Rectal smooth muscle tissue (tissue), 1 donor: ENCODE results near the gene MAP2K2.
A peak's percentile ranks its signal among the peaks of the same experiment; 100 is the strongest.

ENCODE experiments used
- H3K27ac ChIP-seq: one replicate; pipeline ENCODE4 v1.7.0; 2013; ENCODE audit warnings: low read depth, low read length, inconsistent platforms
- H3K27me3 ChIP-seq: one replicate; pipeline ENCODE4 v1.7.0; 2013; ENCODE audit warnings: low read length; ENCODE audit not compliant: control insufficient read depth, insufficient read depth
- H3K36me3 ChIP-seq: one replicate; pipeline ENCODE4 v1.7.0; 2013; ENCODE audit warnings: low read length; ENCODE audit not compliant: control insufficient read depth, insufficient read depth
- H3K4me1 ChIP-seq: one replicate; pipeline ENCODE4 v1.7.0; 2013; ENCODE audit warnings: low read length; ENCODE audit not compliant: control insufficient read depth, insufficient read depth
- H3K4me3 ChIP-seq: one replicate; pipeline ENCODE4 v1.7.0; 2013; ENCODE audit warnings: low read length
- H3K9ac ChIP-seq: one replicate; pipeline ENCODE4 v1.7.0; 2013; ENCODE audit warnings: low read length

The MAP2K2 gene

DNA sequence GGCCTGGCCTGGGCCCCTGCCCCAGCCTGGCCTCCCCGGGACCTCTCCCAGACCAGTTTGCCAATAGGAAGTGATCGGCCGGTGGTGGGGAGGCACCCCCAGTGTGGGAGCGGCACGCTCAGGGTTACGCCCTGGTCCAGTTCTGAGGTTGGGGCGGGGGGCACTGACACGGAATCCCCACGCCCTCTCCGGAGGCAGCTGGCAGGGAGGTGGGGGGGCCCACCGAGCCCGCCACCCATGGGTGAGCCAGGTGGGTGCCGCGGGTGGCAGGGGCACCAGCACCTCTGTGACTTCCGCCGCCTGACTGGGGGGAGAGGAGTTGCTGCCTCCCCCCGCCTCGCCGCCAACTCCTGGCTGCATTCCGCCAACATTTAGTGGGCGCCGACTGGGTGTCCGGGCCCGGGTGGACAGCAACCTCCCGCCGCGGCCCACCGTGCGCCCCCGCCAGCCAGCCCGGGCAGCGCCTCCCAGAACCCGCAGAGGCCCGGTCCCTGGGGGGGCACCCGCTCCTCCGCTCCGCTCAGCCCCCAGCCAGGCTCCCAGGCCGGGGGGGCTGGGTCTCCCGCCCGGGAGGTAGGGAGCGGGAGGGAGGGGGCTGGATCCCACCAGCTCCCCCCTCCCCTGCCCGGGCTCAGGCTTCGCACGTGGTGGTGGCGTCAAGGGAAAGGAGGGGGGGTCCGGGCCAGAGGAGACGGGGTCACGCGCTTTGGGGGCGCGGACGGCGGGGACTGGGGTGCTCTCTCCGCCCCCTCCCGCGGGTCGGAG, 59.2 kb downstream of the MAP2K2 start:
- Histone ChIP-seq H3K4me3 (peak overlapping the region; percentile 80), H3K4me1 (peaks cover 40% of the 10 kb centered on the region), H3K36me3 (no peaks in the 10 kb centered on the region), H3K27ac (peak overlapping the region; percentile 94), H3K9ac (peak overlapping the region; percentile 49), H3K27me3 (no peaks in the 10 kb centered on the region)

DNA sequence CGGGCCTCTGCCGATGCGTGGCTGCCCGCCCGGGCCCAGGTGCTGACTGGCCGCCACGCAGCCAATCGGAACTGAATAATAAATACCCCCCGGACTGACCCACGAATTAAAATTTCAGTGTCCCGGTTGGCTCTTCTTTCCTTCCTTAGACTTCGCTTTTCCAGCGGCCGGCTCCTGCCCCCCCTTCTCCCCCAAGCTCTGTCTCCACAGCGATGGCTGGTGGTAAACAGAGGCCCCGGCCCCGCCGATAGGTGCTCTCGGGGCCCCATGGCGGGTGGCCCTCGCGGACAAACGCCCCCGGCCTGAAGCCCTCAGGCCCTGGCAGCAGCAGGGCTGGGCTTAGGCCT, 59.8 kb downstream of the MAP2K2 start:
- H3K27ac ChIP-seq, result peak overlapping the region; percentile 94
- peaks cover 45% of the 10 kb centered on the region for H3K4me1 ChIP-seq
- no peaks in the 10 kb centered on the region for H3K36me3 ChIP-seq
- H3K27me3 ChIP-seq, result no peaks in the 10 kb centered on the region
- H3K4me3 ChIP-seq, result peak overlapping the region; percentile 80
- H3K9ac ChIP-seq, result peak overlapping the region; percentile 68

GRCh38 chr19:4063369-4064148, 60.4 kb downstream of the MAP2K2 start:
- H3K4me3 ChIP-seq, result peak overlapping the region; percentile 80
- H3K36me3 ChIP-seq, result no peaks in the 10 kb centered on the region
- peaks cover 50% of the 10 kb centered on the region for H3K4me1 ChIP-seq
- H3K27me3 ChIP-seq, result no peaks in the 10 kb centered on the region
- H3K9ac ChIP-seq, result peak overlapping the region; percentile 68
- peak overlapping the region; percentile 94 for H3K27ac ChIP-seq

- H3K4me1 ChIP-seq, result peaks cover 45% of the 10 kb centered on the region
- H3K36me3 ChIP-seq, result no peaks in the 10 kb centered on the region
- no peak overlapping the region for H3K9ac ChIP-seq
- peak overlapping the region; percentile 80 for H3K4me3 ChIP-seq
- peak overlapping the region; percentile 94 for H3K27ac ChIP-seq
- no peaks in the 10 kb centered on the region for H3K27me3 ChIP-seq
These were observed 61.2 kb downstream of the MAP2K2 start for GRCh38 chr19:4062419-4063368.

DNA sequence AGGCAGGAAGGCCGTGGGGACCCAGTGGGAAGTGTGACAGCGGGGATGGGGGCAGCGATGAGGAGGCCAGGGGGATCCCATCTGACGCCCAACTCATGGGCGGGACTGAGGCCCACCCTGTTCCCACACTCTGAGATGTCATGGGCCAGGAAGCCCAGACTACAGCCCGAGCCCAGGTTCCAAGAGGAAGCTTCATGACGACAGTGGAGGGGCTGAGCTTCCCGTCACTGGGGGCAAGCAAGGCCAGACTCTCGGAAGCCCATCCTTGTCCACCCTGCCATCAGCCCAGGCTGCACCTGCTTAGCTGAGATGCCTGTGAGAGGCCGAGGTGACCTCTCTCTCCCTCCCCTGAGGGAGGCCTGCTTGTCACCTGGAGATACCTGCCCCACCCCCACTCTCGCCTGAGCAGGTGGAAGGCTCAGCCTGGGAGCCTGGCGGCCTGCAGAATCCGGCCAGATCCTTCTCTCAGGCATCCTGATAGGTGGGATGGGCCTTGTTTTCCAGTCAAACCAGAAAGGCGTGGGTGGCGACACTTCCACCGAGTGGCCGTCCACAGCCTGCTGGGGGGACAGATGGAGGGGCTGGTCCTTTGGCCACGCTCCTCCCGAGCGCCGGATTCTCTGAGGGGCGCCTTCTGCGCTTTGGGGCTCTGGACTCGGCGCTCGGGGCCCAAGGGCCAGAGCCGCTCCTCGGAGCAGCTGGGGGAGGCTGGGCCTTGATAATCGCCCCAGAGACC, 62.1 kb downstream of the MAP2K2 start:
- H3K27ac ChIP-seq, result peak overlapping the region; percentile 90
- H3K4me1 ChIP-seq, result peaks cover 45% of the 10 kb centered on the region
- H3K36me3 ChIP-seq, result no peaks in the 10 kb centered on the region
- peak overlapping the region; percentile 80 for H3K4me3 ChIP-seq
- H3K9ac ChIP-seq, result peak overlapping the region; percentile 38
- H3K27me3 ChIP-seq, result no peaks in the 10 kb centered on the region

DNA sequence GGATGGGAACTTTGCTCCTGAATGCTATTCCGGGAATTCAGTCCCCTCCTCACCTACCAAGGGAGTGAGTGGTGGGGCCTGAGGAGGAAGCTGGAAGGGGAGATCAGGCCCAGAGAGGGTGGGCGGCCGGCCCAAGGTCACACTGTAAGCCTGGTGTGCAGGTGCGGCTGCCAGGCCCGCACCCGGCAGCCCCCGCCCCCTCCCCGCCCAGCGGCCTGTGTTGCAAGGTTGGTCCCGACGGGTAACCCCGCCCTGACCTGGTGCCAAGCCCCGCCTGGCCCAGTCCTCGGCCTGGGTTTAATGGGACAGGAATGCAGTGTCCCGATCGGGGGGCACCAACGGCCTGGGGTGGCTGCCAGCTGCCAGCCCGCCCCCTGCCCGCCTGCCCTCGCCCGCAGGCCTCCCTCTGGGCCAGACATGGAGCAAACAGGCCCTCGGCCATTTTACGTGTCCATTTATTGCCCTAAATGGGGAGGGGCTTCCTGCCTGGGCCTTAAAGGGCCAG, 62.7 kb downstream of the MAP2K2 start:
- Histone ChIP-seq H3K36me3 (no peaks in the 10 kb centered on the region), H3K9ac (peak overlapping the region; percentile 38), H3K27me3 (no peaks in the 10 kb centered on the region), H3K4me1 (peaks cover 45% of the 10 kb centered on the region), H3K4me3 (peak overlapping the region; percentile 80), H3K27ac (peak overlapping the region; percentile 90)

DNA sequence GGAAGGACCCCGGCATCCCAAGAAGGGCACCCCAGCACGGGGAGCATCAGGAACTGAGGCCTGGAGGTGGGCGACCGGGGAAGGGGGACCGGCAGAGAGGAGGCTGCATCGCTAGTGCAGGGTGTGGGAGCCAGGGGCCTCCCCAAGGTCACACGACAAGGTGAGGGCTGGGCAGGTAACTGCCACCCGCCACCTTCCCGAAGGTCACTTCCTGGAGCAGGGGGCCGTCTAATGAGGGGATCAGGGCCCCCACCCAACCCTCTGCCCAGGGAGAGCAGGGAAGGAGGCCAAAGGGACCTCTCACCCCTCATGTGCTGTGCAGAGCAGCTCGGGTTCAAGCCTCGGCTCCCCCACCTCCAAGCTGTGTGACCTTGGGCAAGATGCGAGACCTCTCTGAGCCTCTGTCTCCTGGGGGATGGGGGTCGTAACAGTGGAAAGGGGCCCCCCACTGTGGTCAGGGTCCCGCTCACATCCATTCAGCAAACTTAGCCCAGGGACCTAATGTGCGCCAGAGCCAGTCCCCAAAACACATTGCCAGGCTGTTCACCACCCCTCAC, 63.2 kb downstream of the MAP2K2 start:
- Histone ChIP-seq H3K27ac (peak overlapping the region; percentile 90), H3K36me3 (peaks cover 4% of the 10 kb centered on the region), H3K27me3 (no peaks in the 10 kb centered on the region), H3K4me1 (peaks cover 45% of the 10 kb centered on the region), H3K4me3 (peak overlapping the region; percentile 40), H3K9ac (peak overlapping the region; percentile 29)

DNA sequence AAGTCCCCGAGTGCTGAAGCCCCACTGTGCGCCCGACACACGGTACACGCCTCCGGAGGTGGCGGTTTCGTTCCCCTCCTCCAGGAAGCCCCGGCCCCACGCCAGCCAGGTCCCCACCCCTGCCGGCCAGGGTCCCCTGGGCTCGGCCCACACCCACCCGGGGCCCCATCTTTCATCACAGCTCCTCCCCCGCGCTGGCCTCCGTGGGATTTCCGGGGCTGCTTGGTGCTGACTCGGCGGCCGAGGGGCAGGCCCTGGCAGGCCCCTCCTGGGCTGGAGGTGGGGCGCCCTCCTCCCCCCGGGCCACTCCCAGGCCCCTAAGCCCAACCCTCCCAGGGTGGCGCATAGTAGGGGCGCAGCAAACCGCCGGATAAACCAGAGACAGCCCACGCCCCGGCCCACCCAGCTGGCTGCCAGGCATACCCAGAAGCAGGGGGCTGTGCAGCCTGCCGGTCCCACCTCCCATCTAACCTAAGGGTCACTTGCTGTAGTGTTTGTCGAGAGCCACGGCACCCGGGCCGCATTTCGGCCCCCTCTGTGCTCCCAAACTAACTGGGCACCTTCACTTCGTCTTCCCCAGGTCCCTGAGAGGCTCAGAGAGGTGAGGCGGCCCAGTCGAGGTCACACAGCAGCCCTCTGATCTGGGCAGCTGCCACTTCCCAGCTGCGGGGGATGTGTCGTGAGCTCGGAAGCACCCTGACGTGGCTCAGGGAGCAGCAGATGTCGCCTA, 63.9 kb downstream of the MAP2K2 start:
- H3K36me3 ChIP-seq, result peaks cover 6% of the 10 kb centered on the region
- H3K27ac ChIP-seq, result peak overlapping the region; percentile 90
- peaks cover 45% of the 10 kb centered on the region for H3K4me1 ChIP-seq
- no peaks in the 10 kb centered on the region for H3K27me3 ChIP-seq
- H3K9ac ChIP-seq, result peak overlapping the region; percentile 29
- peak overlapping the region; percentile 45 for H3K4me3 ChIP-seq

- H3K36me3 ChIP-seq, result peaks cover 12% of the 10 kb centered on the region
- peak overlapping the region; percentile 30 for H3K9ac ChIP-seq
- peak overlapping the region; percentile 90 for H3K27ac ChIP-seq
- H3K4me3 ChIP-seq, result peak overlapping the region; percentile 45
- H3K27me3 ChIP-seq, result no peaks in the 10 kb centered on the region
- peaks cover 45% of the 10 kb centered on the region for H3K4me1 ChIP-seq
These were observed 64.5 kb downstream of the MAP2K2 start for GRCh38 chr19:4059453-4059871.

DNA sequence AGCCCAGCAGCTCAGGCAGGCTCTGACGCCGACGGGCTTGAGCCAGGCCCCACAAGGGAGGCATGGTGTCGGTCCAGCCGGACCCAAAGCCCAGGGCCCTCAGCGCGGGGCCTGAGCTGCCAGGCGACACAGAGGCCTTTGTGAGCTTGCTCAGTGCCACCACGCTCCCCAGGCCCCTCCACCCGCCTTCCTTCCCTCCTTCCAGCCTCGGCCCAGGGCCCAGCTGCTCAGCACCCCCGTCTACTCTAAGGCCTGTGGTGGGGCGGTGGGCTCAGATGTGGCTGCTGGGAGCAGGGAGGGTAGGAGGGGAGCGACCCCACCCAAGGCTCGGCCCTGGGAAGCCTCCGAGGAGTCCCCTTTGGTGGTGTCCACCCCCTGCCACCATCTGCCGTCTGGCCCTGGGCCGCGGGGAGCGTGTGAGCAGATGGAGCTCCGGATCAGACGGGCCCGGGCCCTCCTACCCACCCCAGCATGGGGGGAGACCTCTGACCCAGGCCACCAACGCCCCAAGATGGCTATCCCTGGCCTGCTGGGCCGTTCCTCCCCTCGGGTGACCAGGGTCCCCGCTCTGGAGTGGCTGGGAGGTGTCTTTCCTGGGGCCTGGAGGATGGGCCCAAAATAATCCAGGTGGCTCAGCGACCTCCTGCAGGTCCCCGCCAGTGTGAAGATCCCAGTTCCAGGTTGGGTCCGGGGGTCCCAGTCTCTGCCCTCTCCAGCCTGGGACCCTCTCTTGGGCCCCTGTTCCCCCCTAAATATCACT, 65.0 kb downstream of the MAP2K2 start:
- Histone ChIP-seq H3K36me3 (peaks cover 15% of the 10 kb centered on the region), H3K4me3 (peak overlapping the region; percentile 45), H3K4me1 (peaks cover 45% of the 10 kb centered on the region), H3K27me3 (no peaks in the 10 kb centered on the region), H3K9ac (peak overlapping the region; percentile 59), H3K27ac (peak overlapping the region; percentile 90)
